ENCODE results near the gene HSPD1. TPM values are rescaled to one million over a fixed set of nuclear protein-coding genes. Genes with fewer than 3 reads are reported as not detected.

Gene HSPD1
- total and polyA plus RNA-seq, 2 of the 13 experiments (the other 11 are each of a cell fraction or from before 2014, with no cell fraction given): 685 to 2,610 TPM

- TF ChIP-seq ZFP36L2 (CRISPR knock-in tag; IDR thresholded peaks at IDR 0.05) (peak; percentile 51), ZNF724P (CRISPR knock-in tag; IDR thresholded peaks at IDR 0.05; ENCODE audit: borderline replicate concordance) (peak; percentile 82), NFYC (CRISPR knock-in tag; IDR thresholded peaks at IDR 0.05) (peak; percentile 70), ZNF292 (CRISPR knock-in tag; IDR thresholded peaks at IDR 0.05; ENCODE audit: borderline replicate concordance, low read depth) (peak; percentile 99), DNMT3B (CRISPR knock-in tag; conservative IDR thresholded peaks at IDR 0.05) (peak; percentile 97), FOXP4 (CRISPR knock-in tag; IDR thresholded peaks at IDR 0.05) (peak; percentile 83), REXO4 (CRISPR knock-in tag; IDR thresholded peaks at IDR 0.05; ENCODE audit: borderline replicate concordance) (peak; percentile 93), ZNF652 (CRISPR knock-in tag; IDR thresholded peaks at IDR 0.05; ENCODE audit: borderline replicate concordance, low read depth) (peak; percentile 63; the same call in 1 of the 2 replicates), KAT7 (CRISPR knock-in tag; IDR thresholded peaks at IDR 0.05; ENCODE audit: borderline replicate concordance) (peak; percentile 99), YEATS4 (CRISPR knock-in tag; IDR thresholded peaks at IDR 0.05; ENCODE audit: borderline replicate concordance) (peak; percentile 99; the same call in 1 of the 2 replicates), ZC3H4 (CRISPR knock-in tag; IDR thresholded peaks at IDR 0.05; ENCODE audit: borderline replicate concordance) (no peak; the same call in 1 of the 2 replicates), ZNF703 (CRISPR knock-in tag; IDR thresholded peaks at IDR 0.05; ENCODE audit: borderline replicate concordance) (peak; percentile 89; the same call in 1 of the 2 replicates), TMF1 (CRISPR knock-in tag; IDR thresholded peaks at IDR 0.05; ENCODE audit: low read depth) (peak; percentile 96; the same call in 1 of the 2 replicates), ZNF777 (CRISPR knock-in tag; IDR thresholded peaks at IDR 0.05) (peak; percentile 95), ZBTB20 (CRISPR knock-in tag; IDR thresholded peaks at IDR 0.05; ENCODE audit: borderline replicate concordance, low read depth) (peak; percentile 96), ZNF274 (CRISPR knock-in tag; IDR thresholded peaks at IDR 0.05) (peak; percentile 93)
- TF ChIP-seq, protein P1, sequence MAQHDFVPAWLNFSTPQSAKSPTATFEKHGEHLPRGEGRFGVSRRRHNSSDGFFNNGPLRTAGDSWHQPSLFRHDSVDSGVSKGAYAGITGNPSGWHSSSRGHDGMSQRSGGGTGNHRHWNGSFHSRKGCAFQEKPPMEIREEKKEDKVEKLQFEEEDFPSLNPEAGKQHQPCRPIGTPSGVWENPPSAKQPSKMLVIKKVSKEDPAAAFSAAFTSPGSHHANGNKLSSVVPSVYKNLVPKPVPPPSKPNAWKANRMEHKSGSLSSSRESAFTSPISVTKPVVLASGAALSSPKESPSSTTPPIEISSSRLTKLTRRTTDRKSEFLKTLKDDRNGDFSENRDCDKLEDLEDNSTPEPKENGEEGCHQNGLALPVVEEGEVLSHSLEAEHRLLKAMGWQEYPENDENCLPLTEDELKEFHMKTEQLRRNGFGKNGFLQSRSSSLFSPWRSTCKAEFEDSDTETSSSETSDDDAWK (CRISPR knock-in tag; IDR thresholded peaks at IDR 0.05): no peak
- TF ChIP-seq, protein P2, sequence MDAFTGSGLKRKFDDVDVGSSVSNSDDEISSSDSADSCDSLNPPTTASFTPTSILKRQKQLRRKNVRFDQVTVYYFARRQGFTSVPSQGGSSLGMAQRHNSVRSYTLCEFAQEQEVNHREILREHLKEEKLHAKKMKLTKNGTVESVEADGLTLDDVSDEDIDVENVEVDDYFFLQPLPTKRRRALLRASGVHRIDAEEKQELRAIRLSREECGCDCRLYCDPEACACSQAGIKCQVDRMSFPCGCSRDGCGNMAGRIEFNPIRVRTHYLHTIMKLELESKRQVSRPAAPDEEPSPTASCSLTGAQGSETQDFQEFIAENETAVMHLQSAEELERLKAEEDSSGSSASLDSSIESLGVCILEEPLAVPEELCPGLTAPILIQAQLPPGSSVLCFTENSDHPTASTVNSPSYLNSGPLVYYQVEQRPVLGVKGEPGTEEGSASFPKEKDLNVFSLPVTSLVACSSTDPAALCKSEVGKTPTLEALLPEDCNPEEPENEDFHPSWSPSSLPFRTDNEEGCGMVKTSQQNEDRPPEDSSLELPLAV (CRISPR knock-in tag; conservative IDR thresholded peaks at IDR 0.05; ENCODE audit: low read depth): peak; percentile 94; the same call in 1 of the 2 replicates
- TF ChIP-seq, protein P3, sequence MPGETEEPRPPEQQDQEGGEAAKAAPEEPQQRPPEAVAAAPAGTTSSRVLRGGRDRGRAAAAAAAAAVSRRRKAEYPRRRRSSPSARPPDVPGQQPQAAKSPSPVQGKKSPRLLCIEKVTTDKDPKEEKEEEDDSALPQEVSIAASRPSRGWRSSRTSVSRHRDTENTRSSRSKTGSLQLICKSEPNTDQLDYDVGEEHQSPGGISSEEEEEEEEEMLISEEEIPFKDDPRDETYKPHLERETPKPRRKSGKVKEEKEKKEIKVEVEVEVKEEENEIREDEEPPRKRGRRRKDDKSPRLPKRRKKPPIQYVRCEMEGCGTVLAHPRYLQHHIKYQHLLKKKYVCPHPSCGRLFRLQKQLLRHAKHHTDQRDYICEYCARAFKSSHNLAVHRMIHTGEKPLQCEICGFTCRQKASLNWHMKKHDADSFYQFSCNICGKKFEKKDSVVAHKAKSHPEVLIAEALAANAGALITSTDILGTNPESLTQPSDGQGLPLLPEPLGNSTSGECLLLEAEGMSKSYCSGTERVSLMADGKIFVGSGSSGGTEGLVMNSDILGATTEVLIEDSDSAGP (CRISPR knock-in tag; IDR thresholded peaks at IDR 0.05; ENCODE audit: borderline replicate concordance): peak; percentile 98
- TF ChIP-seq, protein P4, sequence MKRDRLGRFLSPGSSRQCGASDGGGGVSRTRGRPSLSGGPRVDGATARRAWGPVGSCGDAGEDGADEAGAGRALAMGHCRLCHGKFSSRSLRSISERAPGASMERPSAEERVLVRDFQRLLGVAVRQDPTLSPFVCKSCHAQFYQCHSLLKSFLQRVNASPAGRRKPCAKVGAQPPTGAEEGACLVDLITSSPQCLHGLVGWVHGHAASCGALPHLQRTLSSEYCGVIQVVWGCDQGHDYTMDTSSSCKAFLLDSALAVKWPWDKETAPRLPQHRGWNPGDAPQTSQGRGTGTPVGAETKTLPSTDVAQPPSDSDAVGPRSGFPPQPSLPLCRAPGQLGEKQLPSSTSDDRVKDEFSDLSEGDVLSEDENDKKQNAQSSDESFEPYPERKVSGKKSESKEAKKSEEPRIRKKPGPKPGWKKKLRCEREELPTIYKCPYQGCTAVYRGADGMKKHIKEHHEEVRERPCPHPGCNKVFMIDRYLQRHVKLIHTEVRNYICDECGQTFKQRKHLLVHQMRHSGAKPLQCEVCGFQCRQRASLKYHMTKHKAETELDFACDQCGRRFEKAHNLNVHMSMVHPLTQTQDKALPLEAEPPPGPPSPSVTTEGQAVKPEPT (CRISPR knock-in tag; IDR thresholded peaks at IDR 0.05; ENCODE audit: low read depth): peak; percentile 71
These were observed 16.2 kb upstream of the HSPD1 start, which contains the start of gene MOB4 (continued) for GRCh38 chr2:197515739-197516392.
